Caco-2 (cell line): ENCODE data around the gene TUBGCP6. TPM values are rescaled to one million over a fixed set of nuclear protein-coding genes. Genes with fewer than 3 reads are reported as not detected.

Experiments
- BruUV-seq: library from RNA; stranded (reverse); fragments of 400-500 nt; replicated peaks from 2 replicates; lab custom pipeline; 2021; lab: Mats Ljungman, UMichigan
- CTCF ChIA-PET: fragments of 300-600 bp; sonication (Branson Sonifier 250); formaldehyde crosslinking; loops from one replicate; lab custom pipeline; 2022; ENCODE audit warnings: antibody characterized with exemption; lab: Charles Lee
- POLR2A ChIA-PET: fragments of 300-600 bp; sonication (Branson Sonifier 250); formaldehyde crosslinking; loops from one replicate; lab custom pipeline; 2022; ENCODE audit warnings: antibody characterized with exemption; lab: Charles Lee
- DNase-seq, 2 experiments: peaks; one replicate each; pipeline versions ENCODE4 v3.0.0 to v3.0.0-alpha.2; 2020 to 2022
- H3K27me3 ChIP-seq: replicated peaks from 2 replicates; pipeline ENCODE4 v1.6.0; 2011; ENCODE audit warnings: low read length; ENCODE audit not compliant: control insufficient read depth, insufficient read depth
- H3K36me3 ChIP-seq: 2 replicates; pipeline ENCODE4 v1.5.1; 2011; ENCODE audit warnings: low read length; ENCODE audit not compliant: control insufficient read depth, insufficient read depth
- H3K4me1 ChIP-seq: fragments of 250-450 bp; sonication (Bioruptor Pico); 2 replicates; pipeline ENCODE4 v1.5.1; 2020; ENCODE audit warnings: mild to moderate bottlenecking
- H3K4me3 ChIP-seq: 2 replicates; pipeline ENCODE4 v1.5.1; 2011; ENCODE audit warnings: low read depth, mild to moderate bottlenecking, control low read depth, low read length
- H3K9me3 ChIP-seq: fragments of 250-450 bp; sonication (Bioruptor Pico); 2 replicates; pipeline ENCODE4 v1.5.1; 2020; ENCODE audit warnings: mild to moderate bottlenecking, moderate library complexity
- H3K27ac Mint-ChIP-seq: one replicate; pipeline ENCODE4 v1.8.0; 2022; ENCODE audit warnings: mixed read lengths; ENCODE audit not compliant: unreplicated experiment
- H3K27me3 Mint-ChIP-seq: one replicate; pipeline ENCODE4 v1.8.0; 2022; ENCODE audit warnings: mixed read lengths; ENCODE audit not compliant: insufficient read depth, unreplicated experiment
- H3K36me3 Mint-ChIP-seq: one replicate; pipeline ENCODE4 v1.8.0; 2022; ENCODE audit warnings: mild to moderate bottlenecking, mixed read lengths; ENCODE audit not compliant: insufficient read depth, unreplicated experiment
- H3K4me1 Mint-ChIP-seq: one replicate; pipeline ENCODE4 v1.8.0; 2022; ENCODE audit warnings: low read depth, mixed read lengths; ENCODE audit not compliant: unreplicated experiment
- H3K4me3 Mint-ChIP-seq: one replicate; pipeline ENCODE4 v1.8.0; 2022; ENCODE audit warnings: mild to moderate bottlenecking, moderate library complexity, mixed read lengths; ENCODE audit not compliant: unreplicated experiment
- H3K9me3 Mint-ChIP-seq: one replicate; pipeline ENCODE4 v1.8.0; 2022; ENCODE audit warnings: mixed read lengths; ENCODE audit not compliant: unreplicated experiment
- intact Hi-C: fragments of 100-400 bp; cut with micrococcal nuclease; formaldehyde crosslinking; loops from one replicate; pipeline ENCODE4 v1.10.0; 2022; ENCODE audit not compliant: unreplicated experiment
- total RNA-seq: library from RNA; stranded (reverse); gene quantifications from 2 replicates; pipeline ENCODE4 v1.2.3, GENCODE V29; 2022
- TF ChIP-seq, protein P1 (sequence below), 2 experiments: fragments of 200-600 bp in 1 of 2; IDR thresholded peaks; 1 replicate in 1 of 2; 2 replicates in 1 of 2; pipeline versions ENCODE4 v1.5.1 to v1.8.0; 2011 to 2022; ENCODE audit warnings: antibody characterized with exemption in 1 of 2, control low read depth in 1 of 2, inconsistent platforms in 1 of 2, low read depth in 1 of 2, low read length in 1 of 2, mild to moderate bottlenecking in 1 of 2, moderate library complexity in 1 of 2; ENCODE audit not compliant: insufficient read depth in 1 of 2, severe bottlenecking in 1 of 2, unreplicated experiment in 1 of 2

TUBGCP6 gene
- total RNA-seq, 1 experiment from 2014 or later = 29.3 TPM

- Mint-ChIP-seq H3K27ac (peak within 1 kb of the TSS; percentile 86), H3K36me3 (peaks cover 6% of the 10 kb centered on the region), H3K27me3 (no peaks in the 10 kb centered on the region), H3K4me1 (no peaks in the 10 kb centered on the region), H3K9me3 (no peaks in the 10 kb centered on the region), H3K4me3 (peak within 1 kb of the TSS; percentile 85)
- intact Hi-C loops = no loop called here
- BruUV-seq = no TSS peak
- Histone ChIP-seq H3K36me3 (no peaks in the 10 kb centered on the region), H3K9me3 (no peaks in the 10 kb centered on the region), H3K4me3 (peak within 1 kb of the TSS; percentile 76), H3K27me3 (no peaks in the 10 kb centered on the region), H3K4me1 (peaks cover 11% of the 10 kb centered on the region; the same call in 1 of the 2 replicates)
- POLR2A ChIA-PET = no interaction called here
- CTCF ChIA-PET = no interaction called here
- TF ChIP-seq, protein P1, sequence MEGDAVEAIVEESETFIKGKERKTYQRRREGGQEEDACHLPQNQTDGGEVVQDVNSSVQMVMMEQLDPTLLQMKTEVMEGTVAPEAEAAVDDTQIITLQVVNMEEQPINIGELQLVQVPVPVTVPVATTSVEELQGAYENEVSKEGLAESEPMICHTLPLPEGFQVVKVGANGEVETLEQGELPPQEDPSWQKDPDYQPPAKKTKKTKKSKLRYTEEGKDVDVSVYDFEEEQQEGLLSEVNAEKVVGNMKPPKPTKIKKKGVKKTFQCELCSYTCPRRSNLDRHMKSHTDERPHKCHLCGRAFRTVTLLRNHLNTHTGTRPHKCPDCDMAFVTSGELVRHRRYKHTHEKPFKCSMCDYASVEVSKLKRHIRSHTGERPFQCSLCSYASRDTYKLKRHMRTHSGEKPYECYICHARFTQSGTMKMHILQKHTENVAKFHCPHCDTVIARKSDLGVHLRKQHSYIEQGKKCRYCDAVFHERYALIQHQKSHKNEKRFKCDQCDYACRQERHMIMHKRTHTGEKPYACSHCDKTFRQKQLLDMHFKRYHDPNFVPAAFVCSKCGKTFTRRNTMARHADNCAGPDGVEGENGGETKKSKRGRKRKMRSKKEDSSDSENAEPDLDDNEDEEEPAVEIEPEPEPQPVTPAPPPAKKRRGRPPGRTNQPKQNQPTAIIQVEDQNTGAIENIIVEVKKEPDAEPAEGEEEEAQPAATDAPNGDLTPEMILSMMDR (IDR thresholded peaks at IDR 0.05; ENCODE audit: insufficient read depth in 1 of 2, low read depth in 1 of 2, low read length in 1 of 2, severe bottlenecking in 1 of 2, unreplicated experiment in 1 of 2) = no peak
- DNase-seq = peak; percentile 86 to 92
Observed at GRCh38 chr22:50185375-50186087, 59.3 kb downstream of the TUBGCP6 start, which contains the start of gene TRABD. Gene TRABD, plus strand, starts transcription at chr22:50185913. Its CDS starts 7,148 bp downstream, at chr22:50193061.

DNA sequence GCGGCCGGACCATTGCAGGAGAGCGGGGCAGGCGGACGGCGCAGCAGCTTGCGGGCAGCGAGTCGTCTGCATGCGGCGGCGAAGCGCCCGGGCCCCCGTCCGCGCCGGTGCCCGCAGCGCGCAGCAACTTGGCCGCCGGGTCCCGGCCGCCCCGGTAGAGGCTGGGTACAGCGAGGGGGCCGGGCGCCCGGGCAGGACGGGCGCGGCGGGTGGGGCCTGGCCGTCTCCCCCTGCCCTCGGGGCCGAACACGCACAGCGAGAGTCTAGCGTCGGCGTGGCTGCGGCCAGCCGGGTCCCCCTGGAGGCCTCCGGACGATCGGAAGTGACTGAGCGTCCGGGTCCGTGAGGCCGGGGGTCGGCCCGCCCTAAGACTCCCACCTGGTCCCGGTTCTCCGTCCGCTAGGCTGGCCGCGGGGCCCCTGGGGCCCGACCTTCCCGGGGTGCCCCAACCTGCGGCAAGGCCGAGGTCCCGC, 59.9 kb downstream of the TUBGCP6 start:
- Histone ChIP-seq H3K27me3 (no peaks in the 10 kb centered on the region), H3K4me1 (peaks cover 12% of the 10 kb centered on the region; the same call in 1 of the 2 replicates), H3K36me3 (no peaks in the 10 kb centered on the region), H3K4me3 (no peak overlapping the region), H3K9me3 (no peaks in the 10 kb centered on the region)
- peaks cover 1% of the 10 kb centered on the region for H3K4me1 Mint-ChIP-seq
- H3K27ac Mint-ChIP-seq = no peak overlapping the region
- TF ChIP-seq, protein P1 (IDR thresholded peaks at IDR 0.05; ENCODE audit: insufficient read depth in 1 of 2, low read depth in 1 of 2, low read length in 1 of 2, severe bottlenecking in 1 of 2, unreplicated experiment in 1 of 2) = no peak
- H3K36me3 Mint-ChIP-seq = peaks cover 6% of the 10 kb centered on the region
- no peaks in the 10 kb centered on the region for H3K9me3 Mint-ChIP-seq
- H3K27me3 Mint-ChIP-seq = no peaks in the 10 kb centered on the region
- intact Hi-C loops = no loop called here
- DNase-seq = no peak
- ChIA-PET POLR2A (no interaction called here), CTCF (no interaction called here)
- no TSS peak for BruUV-seq
- peak overlapping the region; percentile 26 for H3K4me3 Mint-ChIP-seq

GRCh38 chr22:50184004-50184901, 60.6 kb downstream of the TUBGCP6 start:
- no peak for DNase-seq
- peaks cover 18% of the 10 kb centered on the region; the same call in 1 of the 2 replicates for H3K4me1 ChIP-seq
- Mint-ChIP-seq H3K4me3 (peak overlapping the region; percentile 26), H3K27ac (no peak overlapping the region), H3K27me3 (no peaks in the 10 kb centered on the region), H3K36me3 (peaks cover 6% of the 10 kb centered on the region), H3K9me3 (no peaks in the 10 kb centered on the region), H3K4me1 (peaks cover 7% of the 10 kb centered on the region)
- no TSS peak for BruUV-seq
- TF ChIP-seq, protein P1 (IDR thresholded peaks at IDR 0.05; ENCODE audit: insufficient read depth in 1 of 2, low read depth in 1 of 2, low read length in 1 of 2, severe bottlenecking in 1 of 2, unreplicated experiment in 1 of 2) = no peak
- POLR2A ChIA-PET = no interaction called here
- CTCF ChIA-PET = no interaction called here
- H3K27me3 ChIP-seq = no peaks in the 10 kb centered on the region
- no peaks in the 10 kb centered on the region for H3K36me3 ChIP-seq
- intact Hi-C loops = no loop called here
- no peaks in the 10 kb centered on the region for H3K9me3 ChIP-seq
- H3K4me3 ChIP-seq = no peak overlapping the region
